Keratinocyte (primary cell): ENCODE measurements around the gene DENND5B. TPM values are rescaled to one million over a fixed set of nuclear protein-coding genes. Genes with fewer than 3 reads are reported as not detected.
A peak's percentile ranks its signal among the peaks of the same experiment; 100 is the strongest.

Source experiments
- DNase-seq: peaks from one replicate; pipeline ENCODE4 v3.0.0-alpha.2; 2011; ENCODE audit warnings: low read depth, missing footprints, low spot score
- FAIRE-seq: peaks from 2 replicates; lab custom pipeline; 2011; peaks lifted over from hg19 to GRCh38; lab: Jason Lieb, UNC
- H2AFZ ChIP-seq: 2 replicates; pipeline ENCODE4 v1.6.0; 2012; ENCODE audit warnings: low read length, control low read depth, inconsistent platforms; ENCODE audit not compliant: control insufficient read depth
- H3K27ac ChIP-seq: 2 replicates; pipeline ENCODE4 v1.5.1; 2011; ENCODE audit warnings: low read length; ENCODE audit not compliant: control insufficient read depth, insufficient read depth
- H3K27me3 ChIP-seq: 3 replicates; pipeline ENCODE4 v1.6.0; 2011; ENCODE audit warnings: low read length; ENCODE audit not compliant: control insufficient read depth, insufficient read depth; ENCODE audit errors: extremely low read depth
- H3K36me3 ChIP-seq, 2 experiments: 2 replicates in 1 of 2; 3 replicates in 1 of 2; pipeline ENCODE4 v1.5.1; 2011; ENCODE audit warnings: low read length in 2 of 2, mild to moderate bottlenecking in 1 of 2; ENCODE audit not compliant: control insufficient read depth in 2 of 2, insufficient read depth in 2 of 2; ENCODE audit errors: extremely low read depth in 1 of 2
- H3K4me1 ChIP-seq: 3 replicates; pipeline ENCODE4 v1.5.1; 2011; ENCODE audit warnings: low read length; ENCODE audit not compliant: control insufficient read depth, insufficient read depth; ENCODE audit errors: extremely low read depth
- H3K4me2 ChIP-seq: 3 replicates; pipeline ENCODE4 v1.6.0; 2011; ENCODE audit warnings: low read depth, low read length; ENCODE audit not compliant: control insufficient read depth, insufficient read depth; ENCODE audit errors: extremely low read depth
- H3K4me3 ChIP-seq, 3 experiments: fragments of 200-600 bp in 1 of 3; sonication (generic) in 1 of 3; 2 replicates in 2 of 3; 3 replicates in 1 of 3; pipeline ENCODE4 v1.5.1; 2011 to 2016; ENCODE audit warnings: low read length in 3 of 3, mild to moderate bottlenecking in 3 of 3, control low read depth in 2 of 3, inconsistent platforms in 1 of 3, low read depth in 1 of 3, mixed read lengths in 1 of 3, mixed run types in 1 of 3, moderate library complexity in 1 of 3; ENCODE audit not compliant: control insufficient read depth in 2 of 3, insufficient read depth in 2 of 3; ENCODE audit errors: extremely low read depth in 1 of 3
- H3K79me2 ChIP-seq: 2 replicates; pipeline ENCODE4 v1.6.0; 2012; ENCODE audit warnings: low read length; ENCODE audit not compliant: control insufficient read depth, insufficient read depth
- H3K9ac ChIP-seq: 3 replicates; pipeline ENCODE4 v1.6.0; 2011; ENCODE audit warnings: low read length; ENCODE audit not compliant: control insufficient read depth, insufficient read depth; ENCODE audit errors: extremely low read depth
- H3K9me1 ChIP-seq: 3 replicates; pipeline ENCODE4 v1.6.0; 2011; ENCODE audit warnings: low read length; ENCODE audit not compliant: control insufficient read depth, insufficient read depth; ENCODE audit errors: extremely low read depth
- H3K9me3 ChIP-seq: 2 replicates; pipeline ENCODE4 v1.5.1; 2012; ENCODE audit warnings: low read depth, low read length; ENCODE audit not compliant: control insufficient read depth
- H4K20me1 ChIP-seq: 3 replicates; pipeline ENCODE4 v1.6.0; 2011; ENCODE audit warnings: low read length; ENCODE audit not compliant: control insufficient read depth, insufficient read depth; ENCODE audit errors: extremely low read depth
- EZH2 ChIP-seq: IDR thresholded peaks from one replicate; pipeline ENCODE4 v1.6.1; 2012; ENCODE audit warnings: inconsistent platforms, mild to moderate bottlenecking, low read length, moderate library complexity
- dilution Hi-C: fragments of 300-500 bp; cut with MboI; formaldehyde crosslinking; loops from one replicate; pipeline ENCODE4 v1.7.0; 2020; ENCODE audit warnings: low sequenced_read_pairs; ENCODE audit not compliant: extremely low pct_ligation_motif_present
- polyA plus RNA-seq, 5 experiments: library from polyadenylated mRNA; depleted of rRNA in 3 of 5; stranded (reverse) in 3 of 5; stranded (forward) in 1 of 5; unstranded in 1 of 5; fragments of >200 nt; gene quantifications; 1 replicate in 1 of 5; 2 replicates in 3 of 5; 3 replicates in 1 of 5; pipeline versions ENCODE4 v1.2.1 to v1.2.3, GENCODE V29; 2011 to 2012; ENCODE audit warnings: missing spikeins in 2 of 5, low read depth in 1 of 5, low replicate concordance in 1 of 5
- TF ChIP-seq, protein P1 (sequence below), 3 experiments: IDR thresholded peaks in 1 of 3; conservative IDR thresholded peaks in 1 of 3; optimal IDR thresholded peaks in 1 of 3; 2 replicates in 2 of 3; 3 replicates in 1 of 3; pipeline versions ENCODE3 to v1.5.1; 2011; ENCODE audit warnings: low read length in 3 of 3, mild to moderate bottlenecking in 3 of 3, moderate library complexity in 2 of 3, control low read depth in 1 of 3, inconsistent platforms in 1 of 3; ENCODE audit not compliant: insufficient read depth in 2 of 3; ENCODE audit errors: extremely low read depth in 1 of 3

The DENND5B gene
- polyA plus RNA-seq, 1 donor (not counting 4 experiments of a cell fraction or from before 2014, with no cell fraction given) = 4.7 TPM

DNA sequence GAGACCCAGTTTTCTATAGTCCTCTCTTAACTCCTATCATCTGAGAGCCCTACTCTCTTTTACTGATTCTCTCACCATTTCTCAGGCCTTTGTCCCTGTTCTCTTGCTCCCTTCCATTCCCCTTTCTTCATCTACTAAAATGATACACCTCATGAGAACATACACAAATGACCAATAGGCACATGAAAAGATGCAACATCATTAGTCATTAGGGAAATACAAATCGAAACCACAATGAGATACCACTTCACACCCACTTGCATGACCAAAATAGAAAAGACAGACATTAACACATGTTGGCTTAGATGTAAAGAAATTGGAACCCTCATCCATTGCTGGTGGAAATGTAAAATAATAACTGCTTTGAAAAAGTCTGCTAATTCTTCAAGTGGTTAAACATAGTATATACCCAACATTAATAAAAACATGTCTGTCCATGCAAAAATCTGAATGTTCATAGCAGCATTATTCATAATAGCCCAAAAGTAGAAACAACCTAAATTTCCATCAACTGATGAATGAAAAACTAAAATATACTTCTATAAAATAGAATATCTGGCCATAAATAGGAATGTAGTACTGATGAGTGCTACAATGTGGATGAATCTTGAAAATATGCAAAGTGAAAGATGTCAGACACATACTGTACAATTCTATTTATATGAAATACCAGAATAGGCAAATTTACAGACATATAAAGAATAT lies 66.0 kb downstream of the DENND5B start:
- TF ChIP-seq, protein P1, sequence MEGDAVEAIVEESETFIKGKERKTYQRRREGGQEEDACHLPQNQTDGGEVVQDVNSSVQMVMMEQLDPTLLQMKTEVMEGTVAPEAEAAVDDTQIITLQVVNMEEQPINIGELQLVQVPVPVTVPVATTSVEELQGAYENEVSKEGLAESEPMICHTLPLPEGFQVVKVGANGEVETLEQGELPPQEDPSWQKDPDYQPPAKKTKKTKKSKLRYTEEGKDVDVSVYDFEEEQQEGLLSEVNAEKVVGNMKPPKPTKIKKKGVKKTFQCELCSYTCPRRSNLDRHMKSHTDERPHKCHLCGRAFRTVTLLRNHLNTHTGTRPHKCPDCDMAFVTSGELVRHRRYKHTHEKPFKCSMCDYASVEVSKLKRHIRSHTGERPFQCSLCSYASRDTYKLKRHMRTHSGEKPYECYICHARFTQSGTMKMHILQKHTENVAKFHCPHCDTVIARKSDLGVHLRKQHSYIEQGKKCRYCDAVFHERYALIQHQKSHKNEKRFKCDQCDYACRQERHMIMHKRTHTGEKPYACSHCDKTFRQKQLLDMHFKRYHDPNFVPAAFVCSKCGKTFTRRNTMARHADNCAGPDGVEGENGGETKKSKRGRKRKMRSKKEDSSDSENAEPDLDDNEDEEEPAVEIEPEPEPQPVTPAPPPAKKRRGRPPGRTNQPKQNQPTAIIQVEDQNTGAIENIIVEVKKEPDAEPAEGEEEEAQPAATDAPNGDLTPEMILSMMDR (optimal IDR thresholded peaks at IDR 0.05 in 1 of 3, IDR thresholded peaks at IDR 0.05 in 1 of 3, conservative IDR thresholded peaks at IDR 0.05 in 1 of 3; ENCODE audit: extremely low read depth in 1 of 3, insufficient read depth in 2 of 3, low read length in 3 of 3) = no peak
- TF ChIP-seq EZH2 = no peak
- Histone ChIP-seq H3K79me2 (no peaks in the 10 kb centered on the region), H3K27me3 (no peaks in the 10 kb centered on the region), H4K20me1 (no peaks in the 10 kb centered on the region), H3K9ac (peak overlapping the region; percentile 3), H3K4me3 (no peak overlapping the region), H2AFZ (no peak overlapping the region), H3K4me1 (peaks cover 22% of the 10 kb centered on the region), H3K36me3 (no peaks in the 10 kb centered on the region), H3K4me2 (peak overlapping the region; percentile 25), H3K9me1 (no peaks in the 10 kb centered on the region), H3K9me3 (no peaks in the 10 kb centered on the region), H3K27ac (peak overlapping the region; percentile 78)
- peak; percentile 36 for DNase-seq
- FAIRE-seq = peak; percentile 43
- dilution Hi-C loops = no loop called here

DNA sequence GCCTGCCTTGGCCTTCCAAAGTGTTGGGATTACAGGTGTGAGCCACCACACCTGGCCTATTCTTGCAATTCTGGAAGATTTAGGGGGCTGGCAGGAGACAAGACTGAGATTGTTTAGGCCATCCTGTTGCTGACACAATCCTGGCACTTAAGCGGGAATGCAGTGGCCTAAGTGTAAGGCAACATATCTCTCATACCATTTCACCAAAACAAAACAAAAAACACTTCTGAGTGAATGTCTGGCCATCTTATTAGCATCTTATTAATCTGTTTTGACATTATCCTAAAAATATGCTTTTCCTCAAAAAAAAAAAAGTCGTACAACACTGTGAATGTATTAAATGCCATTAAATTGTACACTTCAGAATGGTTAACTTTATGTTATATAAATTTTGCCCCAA lies 67.6 kb downstream of the DENND5B start:
- FAIRE-seq = no peak
- H3K4me1 ChIP-seq = peaks cover 36% of the 10 kb centered on the region
- no peak overlapping the region for H3K4me2 ChIP-seq
- no peak overlapping the region for H3K9ac ChIP-seq
- no peak overlapping the region for H2AFZ ChIP-seq
- H4K20me1 ChIP-seq = no peaks in the 10 kb centered on the region
- no peak overlapping the region for H3K4me3 ChIP-seq
- H3K9me1 ChIP-seq = no peaks in the 10 kb centered on the region
- dilution Hi-C loops = no loop called here
- no peak overlapping the region for H3K27ac ChIP-seq
- no peaks in the 10 kb centered on the region for H3K9me3 ChIP-seq
- no peaks in the 10 kb centered on the region for H3K79me2 ChIP-seq
- TF ChIP-seq, protein P1 (optimal IDR thresholded peaks at IDR 0.05 in 1 of 3, IDR thresholded peaks at IDR 0.05 in 1 of 3, conservative IDR thresholded peaks at IDR 0.05 in 1 of 3; ENCODE audit: extremely low read depth in 1 of 3, insufficient read depth in 2 of 3, low read length in 3 of 3) = no peak
- no peak for TF ChIP-seq EZH2
- DNase-seq = no peak
- H3K36me3 ChIP-seq = no peaks in the 10 kb centered on the region
- H3K27me3 ChIP-seq = no peaks in the 10 kb centered on the region
